A673 (cell line): ENCODE measurements around the gene LGR4. TPM values are rescaled to one million over a fixed set of nuclear protein-coding genes. Genes with fewer than 3 reads are reported as not detected.
"Not testable (repeated sequence)": the region's sequence is repeated elsewhere in the genome, so short reads cannot be mapped to it uniquely, and the experiment has no call there.

Experiments
- BruUV-seq: library from RNA; stranded (reverse); fragments of 400-500 nt; replicated peaks from 2 replicates; lab custom pipeline; 2021; lab: Mats Ljungman, UMichigan
- CTCF ChIA-PET: fragments of 300-600 bp; sonication (Branson Sonifier 250); formaldehyde crosslinking; loops from one replicate; lab custom pipeline; 2022; ENCODE audit warnings: antibody characterized with exemption; lab: Charles Lee
- POLR2A ChIA-PET: fragments of 300-600 bp; sonication (Branson Sonifier 250); formaldehyde crosslinking; loops from one replicate; lab custom pipeline; 2022; ENCODE audit warnings: antibody characterized with exemption; ENCODE audit not compliant: low non-redundant PET; lab: Charles Lee
- DNase-seq: peaks from one replicate; pipeline ENCODE4 v3.0.0-alpha.2; 2015; ENCODE audit warnings: low spot score
- H3K27ac ChIP-seq: fragments of 200-600 bp; sonication (generic); 2 replicates; pipeline ENCODE4 v1.5.1; 2016; ENCODE audit warnings: mixed run types, low read depth, mild to moderate bottlenecking, mixed read lengths, antibody characterized with exemption, low read length; ENCODE audit not compliant: poor library complexity, severe bottlenecking
- H3K27me3 ChIP-seq: fragments of 200-600 bp; sonication (generic); replicated peaks from 2 replicates; pipeline ENCODE4 v1.6.1; 2017; ENCODE audit warnings: mixed run types, low read depth, mild to moderate bottlenecking, mixed read lengths, antibody characterized with exemption, low read length; ENCODE audit not compliant: insufficient read depth, poor library complexity
- H3K36me3 ChIP-seq: fragments of 200-600 bp; sonication (generic); 2 replicates; pipeline ENCODE4 v1.6.1; 2016; ENCODE audit warnings: mixed run types, mild to moderate bottlenecking, mixed read lengths, antibody characterized with exemption, low read length; ENCODE audit not compliant: insufficient read depth, poor library complexity, severe bottlenecking
- H3K4me1 ChIP-seq: fragments of 200-600 bp; sonication (generic); 2 replicates; pipeline ENCODE4 v1.6.1; 2017; ENCODE audit warnings: mixed run types, mild to moderate bottlenecking, mixed read lengths, antibody characterized with exemption, low read length; ENCODE audit not compliant: insufficient read depth, poor library complexity, severe bottlenecking
- H3K4me3 ChIP-seq: fragments of 200-600 bp; sonication (generic); 2 replicates; pipeline ENCODE4 v1.5.1; 2016; ENCODE audit warnings: low read depth, mixed run types, mild to moderate bottlenecking, mixed read lengths, low read length; ENCODE audit not compliant: poor library complexity, severe bottlenecking
- H3K9me3 ChIP-seq: fragments of 200-600 bp; sonication (generic); 2 replicates; pipeline ENCODE4 v1.6.1; 2016; ENCODE audit warnings: mixed run types, low read depth, mild to moderate bottlenecking, mixed read lengths, antibody characterized with exemption, low read length; ENCODE audit not compliant: poor library complexity, severe bottlenecking
- CTCF ChIP-seq: fragments of 300-800, 200-600 bp; sonication (generic); conservative IDR thresholded peaks from 2 replicates; pipeline ENCODE4 v1.5.1; 2017; ENCODE audit warnings: low read depth, mild to moderate bottlenecking, antibody characterized with exemption, low read length, moderate library complexity, mixed read lengths
- EZH2 ChIP-seq: fragments of 200-600 bp; sonication (generic); IDR thresholded peaks from 2 replicates; pipeline ENCODE4 v1.6.1; 2017; ENCODE audit warnings: borderline replicate concordance, low read depth, mild to moderate bottlenecking, mixed read lengths, antibody characterized with exemption, low read length; ENCODE audit not compliant: poor library complexity, severe bottlenecking
- intact Hi-C: fragments of 100-400 bp; cut with micrococcal nuclease; formaldehyde crosslinking; loops from one replicate; pipeline ENCODE4 v1.10.0; 2022; ENCODE audit not compliant: unreplicated experiment
- total RNA-seq: library from RNA; stranded (reverse); gene quantifications from 2 replicates; pipeline ENCODE4 v1.2.3, GENCODE V29; 2021

Gene LGR4
- total RNA-seq, 1 experiment from 2014 or later, result 24.7 TPM

- POLR2A ChIA-PET, result no interaction called here
- Histone ChIP-seq H3K4me3 (no peak overlapping the region), H3K27ac (no peak overlapping the region), H3K36me3 (no peaks in the 10 kb centered on the region), H3K9me3 (no peaks in the 10 kb centered on the region), H3K27me3 (no peaks in the 10 kb centered on the region), H3K4me1 (peaks cover 16% of the 10 kb centered on the region)
- intact Hi-C loops, result no loop called here
- CTCF ChIA-PET, result no interaction called here
- no peak for DNase-seq
- no peak for TF ChIP-seq EZH2
- BruUV-seq, result no TSS peak
Measured at GRCh38 chr11:27329867-27330632, 142.5 kb downstream of the LGR4 start.

DNA sequence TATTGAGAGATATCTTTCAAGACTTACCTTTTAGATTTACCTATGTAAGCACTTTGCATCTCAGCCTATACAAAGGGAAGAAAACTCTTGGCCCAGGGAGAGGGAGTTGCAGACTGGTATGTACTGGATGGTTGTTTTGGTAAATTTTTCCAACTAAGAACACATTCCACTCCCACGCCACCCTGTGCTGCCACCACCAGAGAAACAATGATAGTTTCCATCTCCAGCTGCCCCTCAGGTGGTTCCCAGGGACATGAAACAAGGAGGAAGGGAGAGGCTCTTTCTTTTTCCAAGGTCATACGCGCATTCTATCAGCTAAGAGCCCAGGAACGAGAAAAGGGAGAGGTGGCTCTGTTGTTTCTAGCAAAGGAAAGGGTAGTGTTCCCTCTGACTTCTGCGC lies 144.0 kb downstream of the LGR4 start:
- intact Hi-C loops, result no loop called here
- H3K36me3 ChIP-seq, result no peaks in the 10 kb centered on the region
- ChIA-PET CTCF (no interaction called here), POLR2A (no interaction called here)
- H3K9me3 ChIP-seq, result no peaks in the 10 kb centered on the region
- BruUV-seq, result no TSS peak
- H3K27ac ChIP-seq, result no peak overlapping the region
- no peak for DNase-seq
- no peak overlapping the region for H3K4me3 ChIP-seq
- peaks cover 16% of the 10 kb centered on the region for H3K4me1 ChIP-seq
- H3K27me3 ChIP-seq, result no peaks in the 10 kb centered on the region
- no peak for TF ChIP-seq EZH2
- no peak for TF ChIP-seq CTCF

- H3K4me3 ChIP-seq, BruUV-seq, H3K27ac ChIP-seq, H3K36me3 ChIP-seq, H3K9me3 ChIP-seq, intact Hi-C loops, POLR2A ChIA-PET, CTCF ChIA-PET, H3K4me1 ChIP-seq, H3K27me3 ChIP-seq, DNase-seq: not testable (repeated sequence)
Measured at GRCh38 chr11:27327064-27327463, 145.5 kb downstream of the LGR4 start.

- DNase-seq, H3K9me3 ChIP-seq, H3K27me3 ChIP-seq, POLR2A ChIA-PET, H3K27ac ChIP-seq, H3K4me3 ChIP-seq, intact Hi-C loops, H3K4me1 ChIP-seq, BruUV-seq, H3K36me3 ChIP-seq: not testable (repeated sequence)
- CTCF ChIA-PET, result interaction anchor here (0.7 kb wide), 1 partner anchor 153 kb away, joined by 10 read pairs; no protein-coding TSS in a partner anchor
Measured at GRCh38 chr11:27322196-27322595, 150.4 kb downstream of the LGR4 start.

DNA sequence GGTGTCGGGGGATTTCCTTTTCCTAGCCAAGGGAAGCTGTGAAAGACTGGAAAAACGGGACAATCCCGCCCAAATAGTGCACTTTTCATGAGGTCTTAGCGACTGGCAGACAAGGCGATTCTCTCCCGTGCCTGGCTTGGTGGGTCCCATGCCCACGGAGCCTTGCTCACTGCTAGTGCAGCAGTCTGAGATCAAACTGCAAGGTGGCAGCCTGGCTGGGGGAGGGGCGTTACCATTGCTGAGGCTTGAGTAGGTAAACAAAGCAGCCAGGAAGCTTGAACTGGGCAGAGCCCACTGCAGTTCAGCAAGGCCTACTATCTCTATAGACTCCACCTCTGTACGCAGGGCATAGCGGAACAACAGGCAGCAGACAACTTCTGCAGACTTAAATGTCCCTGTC lies 151.2 kb downstream of the LGR4 start:
- H3K36me3 ChIP-seq, CTCF ChIA-PET, BruUV-seq, DNase-seq, H3K27me3 ChIP-seq, H3K4me1 ChIP-seq, H3K4me3 ChIP-seq, H3K9me3 ChIP-seq, H3K27ac ChIP-seq, intact Hi-C loops: not testable (repeated sequence)
- POLR2A ChIA-PET, result interaction anchor here (0.6 kb wide), 1 partner anchor 70 kb away, joined by 7 read pairs; no protein-coding TSS in a partner anchor
